HG03439 (cell line): ENCODE measurements around the gene NUDT16.
A peak's percentile ranks its signal among the peaks of the same experiment; 100 is the strongest.
"Not testable (repeated sequence)": the region's sequence is repeated elsewhere in the genome, so short reads cannot be mapped to it uniquely, and the experiment has no call there.

Source experiments
- ATAC-seq: cut with Tn5 transposase; IDR thresholded peaks from one replicate; pipeline ENCODE4 v1.9.1; 2021; ENCODE audit warnings: mild to moderate bottlenecking, moderate library complexity; ENCODE audit not compliant: unreplicated experiment

The NUDT16 gene

DNA sequence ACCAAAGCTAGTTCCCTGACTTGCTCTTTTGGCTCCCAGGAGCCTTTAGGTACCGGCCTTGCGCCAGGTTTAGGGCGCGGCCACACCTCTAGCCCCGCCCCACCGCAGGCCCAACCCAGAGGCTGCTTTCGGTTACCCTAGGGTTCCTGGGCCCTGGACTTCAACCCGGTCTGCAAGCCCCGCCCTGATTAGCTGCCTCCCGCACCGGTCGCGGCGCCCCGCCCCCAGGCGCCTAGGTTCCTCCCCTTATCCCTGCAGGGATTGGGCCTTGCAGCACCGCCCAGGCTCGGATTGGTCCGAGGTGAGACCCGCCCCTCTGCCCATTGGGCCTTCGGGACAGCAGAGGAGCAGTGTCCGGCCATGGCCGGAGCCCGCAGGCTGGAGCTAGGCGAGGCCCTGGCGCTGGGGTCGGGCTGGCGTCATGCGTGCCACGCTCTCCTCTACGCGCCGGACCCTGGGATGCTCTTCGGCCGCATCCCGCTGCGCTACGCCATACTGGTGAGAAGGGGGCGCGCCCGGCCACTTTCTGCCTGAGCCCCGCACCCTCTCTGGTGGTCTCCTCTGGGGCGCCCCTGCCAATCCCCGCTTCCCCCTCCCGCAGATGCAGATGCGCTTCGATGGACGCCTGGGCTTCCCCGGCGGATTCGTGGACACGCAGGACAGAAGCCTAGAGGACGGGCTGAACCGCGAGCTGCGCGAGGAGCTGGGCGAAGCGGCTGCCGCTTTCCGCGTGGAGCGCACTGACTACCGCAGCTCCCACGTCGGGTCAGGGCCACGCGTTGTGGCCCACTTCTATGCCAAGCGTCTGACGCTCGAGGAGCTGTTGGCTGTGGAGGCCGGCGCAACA lies at the start of gene NUDT16:
NUDT16 (plus strand) TSS at position 330 of the 847 bp plus-strand sequence; CDS start at position 361, 31 bp downstream.
- peak; percentile 99 for ATAC-seq

GRCh38 chr3:131338948-131339640 lies 42.5 kb upstream of the NUDT16 start:
- ATAC-seq: no peak

- no peak for ATAC-seq
These were observed 39.8 kb upstream of the NUDT16 start for GRCh38 chr3:131341761-131342160.

GRCh38 chr3:131348911-131349310 lies 32.7 kb upstream of the NUDT16 start:
- ATAC-seq: no peak

GRCh38 chr3:131349454-131349853 lies 32.1 kb upstream of the NUDT16 start:
- no peak for ATAC-seq

GRCh38 chr3:131349946-131350347 lies 31.6 kb upstream of the NUDT16 start:
- no peak for ATAC-seq

GRCh38 chr3:131350506-131350905 lies 31.1 kb upstream of the NUDT16 start:
- no peak for ATAC-seq

- ATAC-seq: no peak
These were observed 28.3 kb upstream of the NUDT16 start for GRCh38 chr3:131353016-131353877.

DNA sequence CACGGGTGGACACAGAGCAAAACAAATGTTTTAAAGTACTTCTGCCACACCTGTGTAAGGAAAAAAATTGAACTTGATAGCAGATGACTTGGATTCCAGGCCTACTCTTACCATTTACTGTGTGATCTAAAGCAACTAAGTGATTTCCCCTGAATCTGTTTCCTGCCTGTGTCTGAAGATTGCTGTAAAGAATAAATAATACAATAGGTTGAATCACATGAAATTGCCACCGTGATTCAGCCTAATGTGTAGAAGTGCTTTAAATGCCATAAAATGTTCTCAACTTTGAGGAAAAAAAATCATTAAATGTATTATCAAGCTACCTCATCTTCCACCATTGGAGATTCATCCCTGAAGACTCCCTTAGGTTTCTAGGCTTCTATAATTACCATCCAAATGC lies 27.6 kb upstream of the NUDT16 start:
- no peak for ATAC-seq

GRCh38 chr3:131356006-131356595 lies 25.5 kb upstream of the NUDT16 start:
- no peak for ATAC-seq

GRCh38 chr3:131357275-131357674 lies 24.3 kb upstream of the NUDT16 start:
- no peak for ATAC-seq

- no peak for ATAC-seq
These were observed 21.3 kb upstream of the NUDT16 start for GRCh38 chr3:131360191-131360755.

GRCh38 chr3:131361066-131361463 lies 20.5 kb upstream of the NUDT16 start:
- not testable (repeated sequence) for ATAC-seq

DNA sequence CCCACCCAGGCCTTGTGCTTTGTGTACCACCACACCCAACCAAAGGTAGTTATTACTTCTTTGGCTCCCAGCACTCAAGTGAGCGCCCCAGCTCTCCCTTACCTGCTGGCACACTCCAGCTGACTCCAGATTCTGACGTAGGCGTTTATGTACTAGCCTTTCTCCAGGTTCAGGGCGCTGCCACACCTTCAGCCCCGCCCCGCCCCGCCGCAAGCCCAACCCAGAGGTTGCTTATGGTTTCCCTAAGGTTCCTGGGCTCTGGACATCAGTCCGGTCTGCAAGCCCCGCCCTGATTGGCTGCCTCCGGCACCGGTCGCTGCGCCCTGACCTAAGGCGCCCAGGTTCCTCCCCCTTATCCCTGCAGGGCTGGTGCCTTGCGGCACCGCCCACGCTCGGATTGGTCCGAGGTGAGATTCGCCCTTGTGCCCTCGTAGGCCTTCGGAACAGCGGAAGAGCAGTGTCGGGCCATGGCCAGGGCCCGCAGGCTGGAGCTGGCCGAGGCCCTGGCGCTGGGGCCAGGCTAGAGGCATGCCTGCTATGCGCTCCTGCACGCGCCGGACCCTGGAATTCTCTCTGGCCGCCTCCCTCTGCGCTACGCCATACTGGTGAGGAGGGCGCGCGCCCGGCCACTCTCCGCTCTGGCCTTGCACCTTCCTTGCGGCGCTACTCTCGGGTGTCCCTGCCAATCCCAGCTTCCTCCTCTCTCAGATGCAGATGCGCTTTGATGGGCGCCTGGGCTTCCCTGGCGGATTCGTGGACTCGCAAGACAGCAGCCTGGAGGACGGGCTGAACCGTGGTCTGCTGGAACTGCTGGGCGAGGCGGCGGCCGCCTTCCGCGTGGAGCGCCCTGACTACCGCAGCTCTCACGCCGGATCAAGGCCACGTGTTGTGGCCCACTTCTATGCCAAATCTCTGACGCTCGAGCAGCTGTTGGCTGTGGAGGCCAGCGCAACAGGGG lies 19.8 kb upstream of the NUDT16 start:
- ATAC-seq: no peak

DNA sequence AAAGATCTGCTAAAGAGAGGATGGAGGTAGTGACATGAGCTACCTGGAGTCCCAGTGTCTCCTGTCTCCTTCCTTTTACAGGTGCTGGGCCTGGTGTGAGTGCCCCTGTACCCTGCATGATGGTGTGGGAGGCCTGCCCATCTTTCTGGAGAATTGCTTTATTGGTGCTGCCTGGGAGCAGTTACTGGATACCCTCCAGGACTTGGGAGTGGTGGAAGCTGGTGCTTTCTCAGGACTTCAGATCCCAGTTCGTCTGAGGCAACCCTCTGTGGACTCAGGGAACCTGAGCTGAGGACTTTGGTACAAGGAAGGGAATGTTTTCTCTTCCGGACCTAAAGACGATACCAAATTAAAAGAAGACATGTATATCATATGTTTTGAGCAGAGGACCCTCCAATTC lies 18.3 kb upstream of the NUDT16 start:
- ATAC-seq: no peak

GRCh38 chr3:131370935-131371687 lies 10.5 kb upstream of the NUDT16 start:
- no peak for ATAC-seq

GRCh38 chr3:131371688-131372066 lies 9.9 kb upstream of the NUDT16 start:
- no peak for ATAC-seq

DNA sequence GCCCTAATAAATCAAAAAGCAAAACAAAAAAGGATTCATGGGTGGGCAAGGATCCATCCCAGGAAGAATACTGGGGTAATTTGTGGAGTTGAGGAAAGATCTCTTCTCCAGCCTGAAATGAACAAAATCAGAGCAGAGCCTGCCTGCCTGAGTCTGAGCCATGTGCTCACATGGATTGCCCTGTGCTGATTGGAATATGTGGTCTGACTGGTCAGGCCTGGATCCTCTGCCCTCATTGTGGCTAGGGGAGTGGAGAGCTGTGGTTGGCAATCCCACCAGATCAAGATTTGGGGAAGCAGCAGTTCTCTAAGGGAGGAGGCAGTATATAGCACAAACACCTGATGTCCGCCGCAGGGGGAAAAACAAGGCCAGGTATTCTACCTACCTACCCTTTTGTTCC lies 6.8 kb upstream of the NUDT16 start:
- no peak for ATAC-seq
